HEK293 (cell line): ENCODE results near the gene ASPHD1.

Experiments used
- CTCF ChIA-PET: fragments of 350-600 bp; formaldehyde crosslinking; extraction: SDS; loops from one replicate; lab custom pipeline; 2021; ENCODE audit warnings: antibody characterized with exemption; lab: Yijun Ruan, JAX
- POLR2A ChIA-PET: fragments of 300-600 bp; formaldehyde crosslinking; extraction: SDS; loops from one replicate; lab custom pipeline; 2020; ENCODE audit warnings: antibody characterized with exemption, inconsistent platforms; lab: Yijun Ruan, JAX
- H3K27ac ChIP-seq: fragments of 200-500 bp; sonication (Bioruptor generic); 2 replicates; pipeline ENCODE4 v1.5.1; 2014; ENCODE audit warnings: low read depth, low read length, control low read depth, inconsistent platforms; ENCODE audit errors: extremely low read depth
- H3K36me3 ChIP-seq, 2 experiments: fragments of 200-500 bp in 1 of 2; sonication (Bioruptor generic) in 1 of 2; 1 replicate in 1 of 2; 2 replicates in 1 of 2; pipeline ENCODE4 v1.5.1; 2014 to 2017; ENCODE audit warnings: inconsistent platforms in 2 of 2, low read length in 2 of 2; ENCODE audit not compliant: control insufficient read depth in 2 of 2, insufficient read depth in 1 of 2
- H3K4me1 ChIP-seq: fragments of 200-500 bp; sonication (Bioruptor generic); 2 replicates; pipeline ENCODE4 v1.5.1; 2014; ENCODE audit warnings: mild to moderate bottlenecking, low read length, inconsistent platforms; ENCODE audit not compliant: control insufficient read depth, insufficient read depth
- H3K4me3 ChIP-seq: 2 replicates; pipeline ENCODE4 v1.5.1; 2011; ENCODE audit warnings: low read depth, mild to moderate bottlenecking, control low read depth, low read length, moderate library complexity
- H3K9me3 ChIP-seq: fragments of 200-500 bp; sonication (Bioruptor generic); 2 replicates; pipeline ENCODE4 v1.5.1; 2014; ENCODE audit warnings: low read depth, low read length, inconsistent platforms; ENCODE audit not compliant: control insufficient read depth, insufficient read depth
- EGR2 ChIP-seq: fragments of 450-650 bp; formaldehyde crosslinking; IDR thresholded peaks from 2 replicates; pipeline ENCODE4 v1.5.1; 2016; ENCODE audit warnings: low read depth, missing biosample characterization, missing genetic modification characterization
- GLIS2 ChIP-seq: fragments of 450-650 bp; formaldehyde crosslinking; IDR thresholded peaks from 2 replicates; pipeline ENCODE4 v1.5.1; 2016; ENCODE audit warnings: missing biosample characterization, missing genetic modification characterization
- HOXC10 ChIP-seq: sonication (generic); formaldehyde crosslinking; IDR thresholded peaks from 2 replicates; pipeline ENCODE4 v1.8.1; 2023; ENCODE audit warnings: mild to moderate bottlenecking, missing genetic modification reagents
- IKZF3 ChIP-seq: fragments of 450-650 bp; IDR thresholded peaks from 2 replicates; pipeline ENCODE4 v1.5.0; 2018; ENCODE audit warnings: missing biosample characterization, mild to moderate bottlenecking, missing genetic modification characterization, moderate library complexity
- OSR2 ChIP-seq: fragments of 450-650 bp; formaldehyde crosslinking; IDR thresholded peaks from 2 replicates; pipeline ENCODE4 v1.5.1; 2016; ENCODE audit warnings: missing biosample characterization, missing genetic modification characterization
- PRDM1 ChIP-seq: fragments of 450-650 bp; formaldehyde crosslinking; IDR thresholded peaks from 2 replicates; pipeline ENCODE4; 2016; ENCODE audit warnings: missing biosample characterization, missing genetic modification characterization
- ZBTB17 ChIP-seq: fragments of 450-650 bp; formaldehyde crosslinking; IDR thresholded peaks from 2 replicates; pipeline ENCODE4 v1.5.1; 2016; ENCODE audit warnings: missing biosample characterization, missing genetic modification characterization
- ZBTB20 ChIP-seq: fragments of 450-650 bp; formaldehyde crosslinking; IDR thresholded peaks from 2 replicates; pipeline ENCODE4 v1.5.1; 2016; ENCODE audit warnings: missing biosample characterization, missing genetic modification characterization
- ZBTB8A ChIP-seq: fragments of 450-650 bp; formaldehyde crosslinking; IDR thresholded peaks from 2 replicates; pipeline ENCODE4 v1.5.1; 2016; ENCODE audit warnings: missing biosample characterization, missing genetic modification characterization
- ZNF24 ChIP-seq: fragments of 450-650 bp; formaldehyde crosslinking; IDR thresholded peaks from 2 replicates; pipeline ENCODE4 v1.5.1; 2016; ENCODE audit warnings: missing biosample characterization, missing genetic modification characterization
- ZNF324 ChIP-seq: fragments of 450-650 bp; formaldehyde crosslinking; IDR thresholded peaks from 2 replicates; pipeline ENCODE4 v1.5.1; 2016; ENCODE audit warnings: missing biosample characterization, missing genetic modification characterization
- ZNF394 ChIP-seq: fragments of 450-650 bp; formaldehyde crosslinking; IDR thresholded peaks from 2 replicates; pipeline ENCODE4 v1.5.1; 2016; ENCODE audit warnings: missing biosample characterization, missing genetic modification characterization, mild to moderate bottlenecking, moderate library complexity, borderline replicate concordance
- ZNF624 ChIP-seq: fragments of 450-650 bp; formaldehyde crosslinking; IDR thresholded peaks from 2 replicates; pipeline ENCODE4 v1.5.1; 2017; ENCODE audit warnings: missing biosample characterization, missing genetic modification characterization
- ZNF791 ChIP-seq: fragments of 450-650 bp; formaldehyde crosslinking; IDR thresholded peaks from 2 replicates; pipeline ENCODE4 v1.5.1; 2016; ENCODE audit warnings: missing biosample characterization, missing genetic modification characterization
- TF ChIP-seq, protein P1 (sequence below): fragments of 450-650 bp; formaldehyde crosslinking; conservative IDR thresholded peaks from 2 replicates; pipeline ENCODE4 v1.5.1; 2016; ENCODE audit warnings: low read depth, missing biosample characterization, missing genetic modification characterization
- TF ChIP-seq, protein P2 (sequence below): fragments of 450-650 bp; formaldehyde crosslinking; IDR thresholded peaks from 2 replicates; pipeline ENCODE4 v1.5.1; 2016; ENCODE audit warnings: missing biosample characterization, missing genetic modification characterization
- TF ChIP-seq, protein P3 (sequence below): fragments of 450-650 bp; formaldehyde crosslinking; IDR thresholded peaks from 2 replicates; pipeline ENCODE4 v1.5.1; 2016; ENCODE audit warnings: missing biosample characterization, missing genetic modification characterization, low read depth
- TF ChIP-seq, protein P4 (sequence below): fragments of 450-650 bp; formaldehyde crosslinking; IDR thresholded peaks from 2 replicates; pipeline ENCODE4 v1.5.1; 2017; ENCODE audit warnings: missing biosample characterization, missing genetic modification characterization

The ASPHD1 gene

DNA sequence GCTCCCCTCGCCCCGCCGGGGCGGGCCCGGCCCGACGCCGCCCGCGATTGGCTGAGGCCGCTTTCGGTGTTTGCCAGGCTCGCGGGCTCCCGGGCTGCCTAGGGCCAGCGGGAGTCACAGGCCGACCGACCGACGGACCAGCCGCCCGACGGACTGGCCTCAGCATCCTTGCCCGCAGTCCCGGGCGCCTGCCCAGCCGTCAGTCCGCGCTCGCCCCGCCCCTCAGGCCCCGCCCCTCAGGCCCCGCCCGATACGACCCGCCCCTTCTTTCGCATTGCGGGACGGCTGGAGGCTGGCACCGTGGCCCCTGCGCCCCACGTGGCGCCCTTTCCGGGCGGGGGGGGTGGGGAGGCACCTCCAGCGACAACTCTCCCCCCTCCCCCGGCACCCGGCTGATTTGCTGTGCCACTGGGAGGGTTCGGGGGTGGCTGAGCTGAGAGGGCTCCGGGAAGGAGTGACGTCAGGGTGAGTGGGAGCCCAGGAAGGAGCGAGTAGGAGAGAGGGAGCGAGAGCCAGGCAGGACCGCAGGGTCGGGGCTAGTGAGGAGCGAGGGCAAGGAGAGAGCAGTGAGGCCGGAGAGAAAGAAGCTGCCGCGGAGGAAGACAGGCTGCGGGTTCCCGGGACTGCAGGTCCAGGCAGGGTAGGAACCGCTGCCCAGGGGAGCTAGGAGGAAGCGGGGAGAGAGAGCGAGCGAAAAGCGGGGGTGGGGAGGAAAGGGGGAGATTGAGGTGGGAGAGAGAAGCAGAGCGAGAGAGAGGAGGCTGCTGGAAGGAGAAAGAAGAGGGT lies at the start of gene ASPHD1 (continued):
- TF ChIP-seq, protein P1, sequence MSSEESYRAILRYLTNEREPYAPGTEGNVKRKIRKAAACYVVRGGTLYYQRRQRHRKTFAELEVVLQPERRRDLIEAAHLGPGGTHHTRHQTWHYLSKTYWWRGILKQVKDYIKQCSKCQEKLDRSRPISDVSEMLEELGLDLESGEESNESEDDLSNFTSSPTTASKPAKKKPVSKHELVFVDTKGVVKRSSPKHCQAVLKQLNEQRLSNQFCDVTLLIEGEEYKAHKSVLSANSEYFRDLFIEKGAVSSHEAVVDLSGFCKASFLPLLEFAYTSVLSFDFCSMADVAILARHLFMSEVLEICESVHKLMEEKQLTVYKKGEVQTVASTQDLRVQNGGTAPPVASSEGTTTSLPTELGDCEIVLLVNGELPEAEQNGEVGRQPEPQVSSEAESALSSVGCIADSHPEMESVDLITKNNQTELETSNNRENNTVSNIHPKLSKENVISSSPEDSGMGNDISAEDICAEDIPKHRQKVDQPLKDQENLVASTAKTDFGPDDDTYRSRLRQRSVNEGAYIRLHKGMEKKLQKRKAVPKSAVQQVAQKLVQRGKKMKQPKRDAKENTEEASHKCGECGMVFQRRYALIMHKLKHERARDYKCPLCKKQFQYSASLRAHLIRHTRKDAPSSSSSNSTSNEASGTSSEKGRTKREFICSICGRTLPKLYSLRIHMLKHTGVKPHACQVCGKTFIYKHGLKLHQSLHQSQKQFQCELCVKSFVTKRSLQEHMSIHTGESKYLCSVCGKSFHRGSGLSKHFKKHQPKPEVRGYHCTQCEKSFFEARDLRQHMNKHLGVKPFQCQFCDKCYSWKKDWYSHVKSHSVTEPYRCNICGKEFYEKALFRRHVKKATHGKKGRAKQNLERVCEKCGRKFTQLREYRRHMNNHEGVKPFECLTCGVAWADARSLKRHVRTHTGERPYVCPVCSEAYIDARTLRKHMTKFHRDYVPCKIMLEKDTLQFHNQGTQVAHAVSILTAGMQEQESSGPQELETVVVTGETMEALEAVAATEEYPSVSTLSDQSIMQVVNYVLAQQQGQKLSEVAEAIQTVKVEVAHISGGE (tag by site-specific recombination), result peak; percentile 31
- no peak for TF ChIP-seq ZNF624 (tag by site-specific recombination)
- peak; percentile 47; the same call in 1 of the 2 replicates for TF ChIP-seq ZNF394 (tag by site-specific recombination)
- TF ChIP-seq HOXC10 (CRISPR knock-in tag), result 0 out of 2 replicates have a peak, but pooled peaks have one; percentile 28
- TF ChIP-seq, protein P2, sequence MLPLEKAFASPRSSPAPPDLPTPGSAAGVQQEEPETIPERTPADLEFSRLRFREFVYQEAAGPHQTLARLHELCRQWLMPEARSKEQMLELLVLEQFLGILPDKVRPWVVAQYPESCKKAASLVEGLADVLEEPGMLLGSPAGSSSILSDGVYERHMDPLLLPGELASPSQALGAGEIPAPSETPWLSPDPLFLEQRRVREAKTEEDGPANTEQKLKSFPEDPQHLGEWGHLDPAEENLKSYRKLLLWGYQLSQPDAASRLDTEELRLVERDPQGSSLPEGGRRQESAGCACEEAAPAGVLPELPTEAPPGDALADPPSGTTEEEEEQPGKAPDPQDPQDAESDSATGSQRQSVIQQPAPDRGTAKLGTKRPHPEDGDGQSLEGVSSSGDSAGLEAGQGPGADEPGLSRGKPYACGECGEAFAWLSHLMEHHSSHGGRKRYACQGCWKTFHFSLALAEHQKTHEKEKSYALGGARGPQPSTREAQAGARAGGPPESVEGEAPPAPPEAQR (tag by site-specific recombination), result 0 out of 2 replicates have a peak, but pooled peaks have one; percentile 68
- TF ChIP-seq PRDM1 (tag by site-specific recombination), result peak; percentile 99
- TF ChIP-seq, protein P3, sequence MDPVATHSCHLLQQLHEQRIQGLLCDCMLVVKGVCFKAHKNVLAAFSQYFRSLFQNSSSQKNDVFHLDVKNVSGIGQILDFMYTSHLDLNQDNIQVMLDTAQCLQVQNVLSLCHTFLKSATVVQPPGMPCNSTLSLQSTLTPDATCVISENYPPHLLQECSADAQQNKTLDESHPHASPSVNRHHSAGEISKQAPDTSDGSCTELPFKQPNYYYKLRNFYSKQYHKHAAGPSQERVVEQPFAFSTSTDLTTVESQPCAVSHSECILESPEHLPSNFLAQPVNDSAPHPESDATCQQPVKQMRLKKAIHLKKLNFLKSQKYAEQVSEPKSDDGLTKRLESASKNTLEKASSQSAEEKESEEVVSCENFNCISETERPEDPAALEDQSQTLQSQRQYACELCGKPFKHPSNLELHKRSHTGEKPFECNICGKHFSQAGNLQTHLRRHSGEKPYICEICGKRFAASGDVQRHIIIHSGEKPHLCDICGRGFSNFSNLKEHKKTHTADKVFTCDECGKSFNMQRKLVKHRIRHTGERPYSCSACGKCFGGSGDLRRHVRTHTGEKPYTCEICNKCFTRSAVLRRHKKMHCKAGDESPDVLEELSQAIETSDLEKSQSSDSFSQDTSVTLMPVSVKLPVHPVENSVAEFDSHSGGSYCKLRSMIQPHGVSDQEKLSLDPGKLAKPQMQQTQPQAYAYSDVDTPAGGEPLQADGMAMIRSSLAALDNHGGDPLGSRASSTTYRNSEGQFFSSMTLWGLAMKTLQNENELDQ (tag by site-specific recombination), result no peak
- TF ChIP-seq OSR2, result no peak
- TF ChIP-seq ZNF24 (tag by site-specific recombination), result peak; percentile 50; the same call in 1 of the 2 replicates
- peak; percentile 98 for TF ChIP-seq ZBTB20 (tag by site-specific recombination)
- TF ChIP-seq ZNF324, result peak; percentile 84
- peak; percentile 82 for TF ChIP-seq GLIS2 (tag by site-specific recombination)
- TF ChIP-seq IKZF3 (tag by site-specific recombination), result peak; percentile 55
- TF ChIP-seq ZBTB17, result peak; percentile 95
- TF ChIP-seq, protein P4, sequence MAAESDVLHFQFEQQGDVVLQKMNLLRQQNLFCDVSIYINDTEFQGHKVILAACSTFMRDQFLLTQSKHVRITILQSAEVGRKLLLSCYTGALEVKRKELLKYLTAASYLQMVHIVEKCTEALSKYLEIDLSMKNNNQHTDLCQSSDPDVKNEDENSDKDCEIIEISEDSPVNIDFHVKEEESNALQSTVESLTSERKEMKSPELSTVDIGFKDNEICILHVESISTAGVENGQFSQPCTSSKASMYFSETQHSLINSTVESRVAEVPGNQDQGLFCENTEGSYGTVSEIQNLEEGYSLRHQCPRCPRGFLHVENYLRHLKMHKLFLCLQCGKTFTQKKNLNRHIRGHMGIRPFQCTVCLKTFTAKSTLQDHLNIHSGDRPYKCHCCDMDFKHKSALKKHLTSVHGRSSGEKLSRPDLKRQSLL (tag by site-specific recombination), result peak; percentile 78; the same call in 1 of the 2 replicates
- peak; percentile 97 for TF ChIP-seq EGR2 (tag by site-specific recombination)
- TF ChIP-seq, all 188 proteins: peak for 64

DNA sequence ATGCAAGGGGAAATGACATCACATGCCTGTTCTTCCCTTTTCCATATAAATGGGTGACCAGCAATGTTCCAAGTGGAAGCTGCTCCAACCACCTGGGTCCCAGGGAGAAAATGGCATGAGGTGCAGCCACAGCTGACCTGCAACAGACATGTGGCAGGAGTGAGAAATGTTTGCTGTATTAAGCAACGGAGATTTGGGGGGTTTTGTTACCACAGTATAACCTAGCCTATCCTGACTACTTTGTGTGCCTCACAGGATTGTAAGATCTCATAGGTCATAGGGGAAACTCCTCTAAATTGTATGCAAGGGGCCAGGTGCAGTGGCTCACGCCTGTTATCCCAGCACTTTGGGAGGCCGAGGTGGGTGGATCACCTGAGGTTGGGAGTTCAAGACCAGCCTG lies 49.3 kb upstream of the ASPHD1 start:
- CTCF ChIA-PET, result interaction anchor here (0.5 to 5.0 kb wide), 4 partner anchors 8 to 95 kb away, joined by 3 to 74 read pairs (median 32); partner anchors contain the start of genes MVP and PAGR1
- POLR2A ChIA-PET, result interaction anchor here (0.6 kb wide), 1 partner anchor 858 kb away, joined by 5 read pairs; no protein-coding TSS in a partner anchor
- H3K4me3 ChIP-seq, result no peak overlapping the region
- H3K9me3 ChIP-seq, result no peaks in the 10 kb centered on the region
- H3K4me1 ChIP-seq, result no peaks in the 10 kb centered on the region
- no peak overlapping the region for H3K27ac ChIP-seq
- H3K36me3 ChIP-seq, result peaks cover 0 to 7% of the 10 kb centered on the region in 2 experiments; a peak in 1 of 3 replicates
- TF ChIP-seq ZBTB8A (no peak), ZBTB17 (0 out of 2 replicates have a peak, but pooled peaks have one; percentile 2), ZNF791 (tag by site-specific recombination) (no peak)
